GM18507 (cell line): ENCODE results near the gene FABP1.

Experiments
- DNase-seq: peaks from one replicate; pipeline ENCODE4 v3.0.0; 2011; ENCODE audit warnings: low read depth; ENCODE audit not compliant: insufficient read length; ENCODE audit errors: extremely low spot score
- FAIRE-seq: peaks from 2 replicates; lab custom pipeline; 2011; peaks lifted over from hg19 to GRCh38; lab: Jason Lieb, UNC

The FABP1 gene

GRCh38 chr2:88121678-88122077 lies 6.2 kb downstream of the FABP1 start:
- FAIRE-seq (no peak), DNase-seq (no peak)

GRCh38 chr2:88117973-88118372 lies 9.9 kb downstream of the FABP1 start:
- FAIRE-seq = no peak

GRCh38 chr2:88116669-88117432 lies 11.0 kb downstream of the FABP1 start:
- FAIRE-seq (no peak), DNase-seq (no peak)

More at GRCh38 chr2:88117973-88118372, 9.9 kb downstream of the FABP1 start:
- no peak for DNase-seq

DNA sequence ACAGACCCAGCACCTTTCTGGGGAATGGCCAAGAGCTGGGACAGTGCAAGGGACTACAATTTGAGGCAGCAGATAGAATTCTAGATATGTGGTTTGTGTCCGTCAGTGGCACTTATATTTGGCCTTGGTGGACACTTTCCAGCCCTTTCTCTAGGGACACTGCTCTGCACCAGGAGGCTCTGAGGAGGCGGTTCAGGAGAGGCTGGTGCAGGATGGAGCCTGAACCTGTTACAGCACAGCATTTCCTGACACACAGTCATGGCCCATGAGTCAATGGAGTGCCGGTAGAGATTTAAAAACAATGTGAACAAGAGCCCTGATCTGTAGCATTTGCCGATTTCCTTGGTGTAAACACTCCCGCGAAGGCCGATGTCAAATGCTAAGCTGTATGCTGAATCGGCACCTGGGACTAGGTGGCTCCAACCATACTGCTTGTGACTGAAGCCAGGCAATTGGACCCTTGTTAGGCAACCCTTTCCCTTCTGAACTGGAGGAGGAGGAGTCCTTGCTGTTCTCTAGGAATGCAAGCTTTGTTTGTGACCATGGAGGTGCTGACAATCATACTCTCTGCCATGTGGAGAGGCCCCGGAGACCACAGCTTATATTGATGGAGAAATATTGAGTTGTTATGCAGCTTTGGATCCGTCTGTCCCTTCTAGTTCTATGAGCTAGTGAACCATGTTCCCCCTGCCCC lies 11.9 kb downstream of the FABP1 start:
- no peak for FAIRE-seq
- DNase-seq = no peak

GRCh38 chr2:88114889-88115288 lies 13.0 kb downstream of the FABP1 start:
- DNase-seq (no peak), FAIRE-seq (no peak)

- no peak for FAIRE-seq
- no peak for DNase-seq
Measured at GRCh38 chr2:88113069-88113468, 14.8 kb downstream of the FABP1 start.

GRCh38 chr2:88110830-88111229 lies 17.0 kb downstream of the FABP1 start:
- FAIRE-seq (no peak), DNase-seq (no peak)

DNA sequence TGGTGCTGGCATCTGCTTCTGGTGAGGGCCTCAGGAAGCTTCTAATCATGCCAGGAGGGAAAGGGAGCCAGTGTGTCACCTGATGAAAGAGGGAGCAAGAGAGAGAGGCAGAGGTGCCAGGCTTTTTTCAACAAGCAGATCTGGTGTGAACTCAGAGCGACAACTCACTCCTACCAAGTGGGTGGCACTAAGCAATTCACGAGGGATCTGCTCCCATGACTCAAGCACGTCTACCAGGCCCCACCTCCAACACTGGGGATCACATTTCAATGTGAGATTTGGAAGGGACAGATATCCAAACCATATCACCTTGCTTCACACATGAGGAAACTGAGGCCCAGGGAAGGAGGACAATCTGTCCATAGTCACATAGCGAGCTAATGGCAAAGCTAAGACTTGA lies 19.1 kb downstream of the FABP1 start:
- FAIRE-seq (no peak), DNase-seq (no peak)

- DNase-seq (no peak), FAIRE-seq (no peak)
Measured at GRCh38 chr2:88100489-88100858, 27.4 kb downstream of the FABP1 start.

DNA sequence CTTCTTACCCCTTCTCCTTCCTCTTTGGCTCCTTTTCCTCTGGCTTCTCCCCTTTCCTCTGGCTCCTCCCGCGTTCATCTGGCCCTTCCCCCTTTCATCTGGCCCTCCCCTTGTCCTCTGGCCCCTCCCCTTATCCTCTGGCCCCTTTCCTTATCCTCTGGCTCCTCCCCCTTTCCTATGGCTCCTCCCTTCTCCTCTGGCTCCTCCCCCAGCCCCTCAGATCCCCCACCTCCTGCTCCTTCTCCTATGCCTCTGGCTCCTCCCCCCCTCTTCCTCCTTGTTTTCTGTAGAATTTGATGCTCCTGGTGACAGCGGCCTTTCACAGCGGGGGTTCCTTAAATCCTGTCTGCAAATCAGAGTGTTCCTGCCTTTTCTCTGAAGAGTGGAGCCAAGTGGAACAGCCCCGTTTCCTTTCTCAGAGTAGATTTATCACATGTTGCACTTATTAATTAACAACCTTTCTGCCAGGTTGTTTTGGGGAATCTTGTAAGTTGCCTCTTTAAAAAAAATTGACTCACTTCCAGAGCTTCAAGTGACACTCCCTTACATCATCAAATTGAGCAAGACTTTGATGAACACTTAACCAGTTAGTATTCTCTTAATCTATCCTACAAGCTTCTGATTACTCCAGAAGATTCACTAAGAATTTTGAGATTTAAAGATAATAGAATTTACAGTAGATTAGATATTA lies 27.9 kb downstream of the FABP1 start:
- FAIRE-seq (no peak), DNase-seq (no peak)

GRCh38 chr2:88098558-88098900 lies 29.3 kb downstream of the FABP1 start:
- FAIRE-seq (no peak), DNase-seq (no peak)

GRCh38 chr2:88097891-88098557 lies 29.8 kb downstream of the FABP1 start:
- DNase-seq (no peak), FAIRE-seq (no peak)

GRCh38 chr2:88097192-88097591 lies 30.7 kb downstream of the FABP1 start:
- FAIRE-seq (no peak), DNase-seq (no peak)

DNA sequence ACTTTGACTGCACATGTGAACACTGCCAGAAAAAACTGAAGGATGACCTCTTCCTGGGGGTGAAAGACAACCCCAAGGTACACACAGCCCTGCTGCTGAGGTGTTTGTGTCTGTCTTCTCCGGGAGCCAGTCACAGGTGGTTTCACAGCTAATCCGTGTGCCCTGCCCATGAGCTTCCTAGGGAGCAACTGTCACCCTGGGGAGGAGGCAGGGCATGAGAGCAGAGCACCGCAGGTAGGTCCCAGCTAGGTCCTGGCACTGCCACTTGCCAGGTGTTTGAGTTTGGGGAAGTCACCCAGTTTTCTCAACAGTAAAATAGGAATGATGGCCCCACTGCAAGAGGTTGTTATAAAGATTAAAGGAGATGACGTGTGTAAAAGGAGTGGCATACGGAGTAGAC lies 31.2 kb downstream of the FABP1 start:
- DNase-seq (no peak), FAIRE-seq (no peak)

GRCh38 chr2:88095022-88095421 lies 32.8 kb downstream of the FABP1 start:
- DNase-seq (no peak), FAIRE-seq (no peak)

- DNase-seq (no peak), FAIRE-seq (no peak)
Measured at GRCh38 chr2:88092773-88093172, 35.1 kb downstream of the FABP1 start.

- FAIRE-seq = no peak
- DNase-seq = no peak
Measured at GRCh38 chr2:88091943-88092342, 35.9 kb downstream of the FABP1 start.

DNA sequence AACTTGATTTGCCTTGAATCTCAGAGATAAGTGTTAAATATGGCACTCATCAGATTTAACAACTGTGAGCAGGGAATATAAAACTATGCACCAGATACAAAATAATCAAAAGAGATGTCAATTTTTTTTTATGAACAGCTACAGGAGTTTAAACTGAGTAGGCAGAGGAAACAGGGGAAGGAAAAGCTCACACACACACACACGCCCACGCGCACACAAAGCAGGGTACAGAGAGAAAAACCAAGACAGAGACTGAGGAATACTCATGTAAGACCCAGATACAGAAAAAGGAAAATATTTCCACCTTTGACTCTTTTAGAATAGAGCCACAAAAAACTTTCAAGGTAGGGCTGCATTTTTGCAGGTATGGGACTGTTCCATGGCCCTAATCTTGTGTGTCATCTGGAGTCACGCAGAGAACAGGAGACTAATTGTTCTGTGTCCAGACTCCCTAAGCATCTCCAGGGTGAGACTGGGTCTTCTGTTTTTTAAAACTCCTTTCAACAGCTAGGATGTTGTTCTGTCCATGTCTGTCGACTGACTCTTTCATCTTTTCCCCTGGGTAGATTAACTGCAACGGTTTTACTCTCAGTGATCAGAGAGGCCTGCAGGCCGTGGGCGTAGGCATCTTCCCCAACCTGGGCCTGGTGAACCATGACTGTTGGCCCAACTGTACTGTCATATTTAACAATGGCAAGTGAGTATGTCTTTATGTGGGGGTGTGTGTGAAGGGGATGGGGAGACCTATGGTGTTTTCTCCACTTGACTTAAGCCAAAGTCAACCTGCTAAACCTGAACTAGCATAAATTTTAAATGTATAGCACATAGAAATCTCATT lies 37.2 kb downstream of the FABP1 start:
- DNase-seq (no peak), FAIRE-seq (no peak)

DNA sequence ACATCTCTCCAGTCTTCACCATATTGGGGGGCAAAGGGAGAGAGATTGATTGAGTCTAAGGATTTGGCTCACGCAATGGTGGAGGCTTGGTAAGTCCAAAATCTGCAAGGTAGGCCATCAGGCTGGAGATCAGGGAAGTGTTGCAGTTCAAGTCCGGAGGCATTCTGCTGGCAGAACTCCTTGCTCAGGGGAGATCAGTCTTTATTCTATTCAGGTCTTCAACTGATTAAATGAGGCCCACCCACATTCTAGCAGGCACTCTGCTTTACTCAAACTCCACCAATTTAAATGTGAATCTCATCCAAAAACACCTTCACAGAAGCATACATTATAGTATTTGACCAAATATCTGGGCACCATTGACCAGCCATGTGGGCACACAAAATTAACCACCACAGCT lies 38.9 kb downstream of the FABP1 start:
- DNase-seq = no peak
- no peak for FAIRE-seq
